ENCODE measurements around the gene MOCS3. TPM values are rescaled to one million over a fixed set of nuclear protein-coding genes. Genes with fewer than 3 reads are reported as not detected.

MOCS3 gene
- total RNA-seq, 2 donors from 2014 or later = 2.9 to 3.1 TPM

DNA sequence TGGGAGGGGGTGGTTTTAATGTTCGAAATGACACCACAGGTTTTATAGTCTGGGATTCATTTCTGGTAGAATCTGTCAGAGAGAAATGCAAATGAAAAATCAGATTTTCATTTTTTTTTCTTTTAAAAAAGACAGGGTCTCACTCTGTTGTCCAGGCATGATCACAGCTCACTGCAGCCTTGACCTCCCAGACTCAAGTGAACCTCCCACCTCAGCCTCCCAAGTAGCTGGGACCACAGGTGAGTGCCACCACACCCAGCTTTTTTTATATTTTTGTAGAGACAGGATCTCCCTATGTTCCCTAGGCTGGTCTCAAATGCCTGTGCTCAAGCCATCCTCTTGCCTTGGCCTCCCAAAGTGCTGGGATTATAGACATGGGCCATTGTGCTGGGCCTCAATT is 25.0 kb upstream of the MOCS3 start:
- peaks cover 38% of the 10 kb centered on the region for H3K36me3 ChIP-seq

DNA sequence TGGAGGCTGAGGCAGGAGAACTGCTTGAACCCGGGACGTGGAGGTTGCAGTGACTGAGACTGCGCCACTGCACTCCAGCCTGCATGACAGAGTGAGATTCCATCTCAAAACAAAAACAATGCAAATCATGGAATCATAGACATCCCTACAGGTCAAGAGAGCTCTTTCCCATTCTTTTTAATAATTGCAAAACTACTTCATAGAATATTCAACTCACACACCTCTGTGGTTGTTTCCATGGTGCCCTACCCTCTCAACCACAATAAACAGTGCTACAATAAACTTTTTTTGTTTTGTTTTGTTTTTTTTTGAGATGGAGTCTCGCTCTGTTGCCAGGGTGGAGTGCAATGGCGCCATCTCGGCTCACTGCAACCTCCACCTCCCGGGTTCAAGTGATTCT is 15.5 kb upstream of the MOCS3 start:
- H3K9me3 ChIP-seq = no peaks in the 10 kb centered on the region
- H3K4me3 ChIP-seq = no peak overlapping the region
- TF ChIP-seq, protein P1, sequence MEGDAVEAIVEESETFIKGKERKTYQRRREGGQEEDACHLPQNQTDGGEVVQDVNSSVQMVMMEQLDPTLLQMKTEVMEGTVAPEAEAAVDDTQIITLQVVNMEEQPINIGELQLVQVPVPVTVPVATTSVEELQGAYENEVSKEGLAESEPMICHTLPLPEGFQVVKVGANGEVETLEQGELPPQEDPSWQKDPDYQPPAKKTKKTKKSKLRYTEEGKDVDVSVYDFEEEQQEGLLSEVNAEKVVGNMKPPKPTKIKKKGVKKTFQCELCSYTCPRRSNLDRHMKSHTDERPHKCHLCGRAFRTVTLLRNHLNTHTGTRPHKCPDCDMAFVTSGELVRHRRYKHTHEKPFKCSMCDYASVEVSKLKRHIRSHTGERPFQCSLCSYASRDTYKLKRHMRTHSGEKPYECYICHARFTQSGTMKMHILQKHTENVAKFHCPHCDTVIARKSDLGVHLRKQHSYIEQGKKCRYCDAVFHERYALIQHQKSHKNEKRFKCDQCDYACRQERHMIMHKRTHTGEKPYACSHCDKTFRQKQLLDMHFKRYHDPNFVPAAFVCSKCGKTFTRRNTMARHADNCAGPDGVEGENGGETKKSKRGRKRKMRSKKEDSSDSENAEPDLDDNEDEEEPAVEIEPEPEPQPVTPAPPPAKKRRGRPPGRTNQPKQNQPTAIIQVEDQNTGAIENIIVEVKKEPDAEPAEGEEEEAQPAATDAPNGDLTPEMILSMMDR (IDR thresholded peaks at IDR 0.05) = no peak
- H3K27me3 ChIP-seq = no peaks in the 10 kb centered on the region
- no peak for DNase-seq (ENCODE audit: low spot score)
- H3K36me3 ChIP-seq = peaks cover 96% of the 10 kb centered on the region
- no peaks in the 10 kb centered on the region for H3K4me1 ChIP-seq
- no peak overlapping the region for H3K27ac ChIP-seq

More for the DNA sequence above, 25.0 kb upstream of the MOCS3 start:
- no peak for DNase-seq (ENCODE audit: low spot score)
- Histone ChIP-seq H3K9me3 (no peaks in the 10 kb centered on the region), H3K27ac (no peak overlapping the region), H3K4me3 (no peak overlapping the region), H3K4me1 (peaks cover 0 to 22% of the 10 kb centered on the region in 2 donors), H3K27me3 (no peaks in the 10 kb centered on the region)
- TF ChIP-seq, protein P1 (IDR thresholded peaks at IDR 0.05) = no peak

- Histone ChIP-seq H3K36me3 (peaks cover 76% of the 10 kb centered on the region), H3K27me3 (no peaks in the 10 kb centered on the region), H3K4me3 (no peak overlapping the region), H3K9me3 (no peaks in the 10 kb centered on the region), H3K4me1 (no peaks in the 10 kb centered on the region), H3K27ac (no peak overlapping the region)
- DNase-seq (ENCODE audit: low spot score) = no peak
- TF ChIP-seq, protein P1 (IDR thresholded peaks at IDR 0.05) = no peak
Measured at GRCh38 chr20:50948132-50948785, 10.4 kb upstream of the MOCS3 start.

DNA sequence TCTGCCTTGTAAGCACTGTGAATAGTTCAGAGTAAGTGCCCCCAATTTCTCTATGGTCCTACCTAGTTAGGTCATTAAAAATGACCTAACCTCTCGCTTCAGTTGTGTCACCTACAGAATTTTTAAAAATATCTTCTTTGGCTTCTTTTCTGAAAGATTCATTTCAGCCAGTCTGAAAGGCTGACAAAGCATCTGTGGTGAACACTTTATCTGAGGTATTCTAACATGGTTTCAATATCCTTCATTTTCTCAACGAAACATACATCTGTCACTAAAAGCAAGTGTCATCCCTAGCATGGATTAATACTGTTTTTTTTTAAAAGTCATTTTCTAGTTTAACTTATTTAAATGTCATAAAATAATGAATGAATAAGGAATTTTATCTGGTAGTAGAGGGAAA is 5.4 kb upstream of the MOCS3 start:
- Histone ChIP-seq H3K9me3 (no peaks in the 10 kb centered on the region), H3K27ac (no peak overlapping the region), H3K4me3 (no peak overlapping the region), H3K36me3 (peaks cover 44% of the 10 kb centered on the region), H3K4me1 (peaks cover 0 to 24% of the 10 kb centered on the region in 2 donors), H3K27me3 (no peaks in the 10 kb centered on the region)
- no peak for DNase-seq (ENCODE audit: low spot score)
- TF ChIP-seq, protein P1 (IDR thresholded peaks at IDR 0.05) = no peak

DNA sequence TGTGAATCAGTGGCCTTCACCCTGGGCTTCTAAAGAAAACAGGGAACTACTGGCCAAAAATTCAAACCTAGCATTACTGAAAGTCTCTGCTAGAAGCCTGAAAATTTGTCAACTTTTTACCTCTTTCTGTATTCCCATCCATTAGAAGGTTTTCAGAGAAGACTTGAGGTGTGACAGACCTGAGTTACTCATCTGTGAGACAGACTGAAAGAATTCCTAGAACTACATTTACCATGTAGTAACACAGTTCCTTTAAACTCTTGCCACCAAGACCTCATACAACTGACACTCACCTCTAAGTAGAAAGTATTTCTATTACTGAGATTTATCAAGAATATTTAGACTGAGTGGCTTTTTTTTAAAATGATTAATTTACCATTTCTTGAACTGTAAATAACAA is 4.8 kb upstream of the MOCS3 start:
- no peaks in the 10 kb centered on the region for H3K27me3 ChIP-seq
- no peak overlapping the region for H3K4me3 ChIP-seq
- TF ChIP-seq, protein P1 (IDR thresholded peaks at IDR 0.05) = no peak
- DNase-seq (ENCODE audit: low spot score) = no peak
- H3K36me3 ChIP-seq = peaks cover 40% of the 10 kb centered on the region
- H3K9me3 ChIP-seq = no peaks in the 10 kb centered on the region
- peaks cover 0 to 24% of the 10 kb centered on the region in 2 donors for H3K4me1 ChIP-seq
- H3K27ac ChIP-seq = no peak overlapping the region

GRCh38 chr20:50957276-50957675 is 1.3 kb upstream of the MOCS3 start:
- no peaks in the 10 kb centered on the region for H3K9me3 ChIP-seq
- peaks cover 16% of the 10 kb centered on the region for H3K36me3 ChIP-seq
- DNase-seq (ENCODE audit: low spot score) = no peak
- H3K4me1 ChIP-seq = peaks cover 0 to 46% of the 10 kb centered on the region in 2 donors
- TF ChIP-seq, protein P1 (IDR thresholded peaks at IDR 0.05) = no peak
- H3K27me3 ChIP-seq = no peaks in the 10 kb centered on the region
- no peak overlapping the region for H3K27ac ChIP-seq
- peak overlapping the region; percentile 96 to 99 for H3K4me3 ChIP-seq
